ENCODE data around the gene STPG3.

GRCh38 chr9:137263506-137263905 lies 12.4 kb downstream of the STPG3 start:
- TF ChIP-seq CTCF (IDR thresholded peaks at IDR 0.05) (no peak), POLR2A (IDR thresholded peaks at IDR 0.05) (no peak)
